Calu3 (cell line): Measurements from ENCODE around the gene RBM33. TPM values are rescaled to one million over a fixed set of nuclear protein-coding genes. Genes with fewer than 3 reads are reported as not detected.

Experiments
- BruUV-seq: library from RNA; stranded (reverse); fragments of 400-500 nt; replicated peaks from 2 replicates; lab custom pipeline; 2021; lab: Mats Ljungman, UMichigan
- CTCF ChIA-PET: fragments of 300-600 bp; sonication (Branson Sonifier 250); formaldehyde crosslinking; loops from one replicate; lab custom pipeline; 2022; ENCODE audit warnings: antibody characterized with exemption; lab: Charles Lee
- DNase-seq: peaks from one replicate; pipeline ENCODE4 v3.0.0; 2022
- H3K27ac Mint-ChIP-seq: one replicate; pipeline ENCODE4 v1.8.0; 2022; ENCODE audit warnings: mixed read lengths; ENCODE audit not compliant: unreplicated experiment
- H3K27me3 Mint-ChIP-seq: one replicate; pipeline ENCODE4 v1.8.0; 2022; ENCODE audit warnings: mixed read lengths; ENCODE audit not compliant: unreplicated experiment
- H3K36me3 Mint-ChIP-seq: one replicate; pipeline ENCODE4 v1.8.0; 2022; ENCODE audit warnings: mild to moderate bottlenecking, moderate library complexity, mixed read lengths; ENCODE audit not compliant: insufficient read depth, unreplicated experiment
- H3K4me1 Mint-ChIP-seq: one replicate; pipeline ENCODE4 v1.8.0; 2022; ENCODE audit warnings: mild to moderate bottlenecking, low read depth, mixed read lengths; ENCODE audit not compliant: unreplicated experiment
- H3K4me3 Mint-ChIP-seq: one replicate; pipeline ENCODE4 v1.8.0; 2022; ENCODE audit warnings: mild to moderate bottlenecking, low read depth, moderate library complexity, mixed read lengths; ENCODE audit not compliant: unreplicated experiment
- H3K9me3 Mint-ChIP-seq: one replicate; pipeline ENCODE4 v1.8.0; 2022; ENCODE audit warnings: low read depth, mixed read lengths; ENCODE audit not compliant: unreplicated experiment
- intact Hi-C: fragments of 100-400 bp; cut with micrococcal nuclease; formaldehyde crosslinking; loops from one replicate; pipeline ENCODE4 v1.10.0; 2022; ENCODE audit not compliant: unreplicated experiment
- total RNA-seq: library from RNA; stranded (reverse); gene quantifications from 2 replicates; pipeline ENCODE4 v1.2.3, GENCODE V29; 2022
- TF ChIP-seq, protein P1 (sequence below): fragments of 200-600 bp; IDR thresholded peaks from one replicate; pipeline ENCODE4 v1.8.0; 2022; ENCODE audit warnings: antibody characterized with exemption; ENCODE audit not compliant: unreplicated experiment

Gene RBM33
- total RNA-seq, 1 experiment from 2014 or later: 82.9 TPM

DNA sequence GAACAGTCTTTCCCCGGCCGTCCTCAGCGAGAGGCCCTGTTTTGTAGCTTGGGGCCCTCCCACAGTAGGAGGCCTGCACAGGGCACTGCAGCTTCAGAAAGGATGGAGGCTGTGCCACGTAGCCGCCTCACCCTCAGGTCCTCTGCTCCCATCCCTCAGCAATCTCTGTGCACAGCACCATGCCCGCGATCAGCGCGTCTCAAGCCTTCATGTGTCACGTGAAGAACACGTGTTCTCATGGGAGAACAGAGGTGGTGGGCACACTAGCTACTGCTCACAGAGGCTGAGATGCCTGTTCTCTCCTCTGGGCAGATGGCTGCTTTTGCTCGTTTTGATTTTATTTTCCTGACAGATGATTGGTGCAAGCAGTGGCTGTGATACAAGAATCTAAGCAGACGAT, 176.3 kb downstream of the RBM33 start:
- Mint-ChIP-seq H3K36me3 (peaks cover 8% of the 10 kb centered on the region), H3K4me1 (peaks cover 27% of the 10 kb centered on the region), H3K4me3 (no peak overlapping the region), H3K9me3 (peaks cover 2% of the 10 kb centered on the region), H3K27ac (no peak overlapping the region), H3K27me3 (no peaks in the 10 kb centered on the region)
- BruUV-seq: no TSS peak
- TF ChIP-seq, protein P1, sequence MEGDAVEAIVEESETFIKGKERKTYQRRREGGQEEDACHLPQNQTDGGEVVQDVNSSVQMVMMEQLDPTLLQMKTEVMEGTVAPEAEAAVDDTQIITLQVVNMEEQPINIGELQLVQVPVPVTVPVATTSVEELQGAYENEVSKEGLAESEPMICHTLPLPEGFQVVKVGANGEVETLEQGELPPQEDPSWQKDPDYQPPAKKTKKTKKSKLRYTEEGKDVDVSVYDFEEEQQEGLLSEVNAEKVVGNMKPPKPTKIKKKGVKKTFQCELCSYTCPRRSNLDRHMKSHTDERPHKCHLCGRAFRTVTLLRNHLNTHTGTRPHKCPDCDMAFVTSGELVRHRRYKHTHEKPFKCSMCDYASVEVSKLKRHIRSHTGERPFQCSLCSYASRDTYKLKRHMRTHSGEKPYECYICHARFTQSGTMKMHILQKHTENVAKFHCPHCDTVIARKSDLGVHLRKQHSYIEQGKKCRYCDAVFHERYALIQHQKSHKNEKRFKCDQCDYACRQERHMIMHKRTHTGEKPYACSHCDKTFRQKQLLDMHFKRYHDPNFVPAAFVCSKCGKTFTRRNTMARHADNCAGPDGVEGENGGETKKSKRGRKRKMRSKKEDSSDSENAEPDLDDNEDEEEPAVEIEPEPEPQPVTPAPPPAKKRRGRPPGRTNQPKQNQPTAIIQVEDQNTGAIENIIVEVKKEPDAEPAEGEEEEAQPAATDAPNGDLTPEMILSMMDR: no peak
- DNase-seq: no peak
- CTCF ChIA-PET: no interaction called here
- intact Hi-C loops: no loop called here

DNA sequence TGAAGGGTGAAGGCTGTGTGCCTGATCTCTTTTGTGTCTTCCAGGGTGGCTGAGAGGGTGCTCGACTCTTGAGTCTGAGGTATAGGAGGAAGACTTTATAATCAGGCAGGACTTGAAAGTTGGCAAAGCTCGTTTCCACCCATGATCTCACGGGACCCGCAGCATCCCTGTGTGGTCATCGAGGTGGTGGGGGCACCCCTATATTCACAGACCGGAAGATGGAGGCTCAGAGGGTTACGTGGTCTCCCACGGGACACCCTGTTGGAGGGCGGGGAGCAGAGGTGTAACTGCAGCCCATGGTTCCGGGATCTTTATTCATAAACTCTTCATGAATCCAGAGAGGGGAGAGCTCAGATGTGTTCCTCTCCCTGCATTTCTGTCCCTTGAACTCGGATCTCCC, 177.4 kb downstream of the RBM33 start:
- H3K4me3 Mint-ChIP-seq: no peak overlapping the region
- H3K9me3 Mint-ChIP-seq: peaks cover 2% of the 10 kb centered on the region
- H3K4me1 Mint-ChIP-seq: peaks cover 25% of the 10 kb centered on the region
- TF ChIP-seq, protein P1: no peak
- intact Hi-C loops: no loop called here
- H3K27ac Mint-ChIP-seq: no peak overlapping the region
- no peak for DNase-seq
- CTCF ChIA-PET: interaction anchor here (0.6 kb wide), 1 partner anchor 14 kb away, joined by 3 read pairs; no protein-coding TSS in a partner anchor
- BruUV-seq: no TSS peak
- H3K27me3 Mint-ChIP-seq: no peaks in the 10 kb centered on the region
- H3K36me3 Mint-ChIP-seq: peaks cover 8% of the 10 kb centered on the region

DNA sequence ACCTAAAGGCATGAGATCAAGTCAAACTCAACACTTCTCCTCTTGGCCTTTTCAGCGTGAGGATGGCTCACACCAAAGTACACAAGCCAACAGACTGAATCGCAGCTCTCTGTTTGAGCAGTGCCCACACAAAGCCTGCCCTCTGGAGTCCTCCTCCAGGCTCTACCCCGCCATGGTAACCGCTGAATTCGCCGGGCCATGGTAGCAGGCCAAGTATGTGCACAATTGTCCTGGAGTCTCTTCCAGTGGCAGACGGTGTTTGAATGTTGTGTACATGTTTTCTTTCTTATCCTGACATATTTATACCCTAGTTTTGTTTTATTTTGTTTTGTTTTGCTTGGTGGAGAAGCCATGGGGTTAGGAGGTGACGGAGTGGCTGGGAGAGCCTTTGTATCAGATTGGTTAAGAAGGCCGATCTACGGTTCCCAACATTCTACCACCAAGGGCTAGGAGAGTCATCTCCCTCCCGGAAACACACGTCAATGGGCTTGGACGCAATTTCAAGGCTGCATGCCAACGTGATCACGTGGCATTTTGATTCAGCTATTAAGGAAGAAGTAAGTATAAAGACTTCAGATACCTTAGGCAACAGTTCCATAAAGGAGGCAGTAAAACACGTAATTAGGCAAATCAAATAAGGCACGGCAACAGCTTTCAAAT, 179.9 kb downstream of the RBM33 start:
- H3K27ac Mint-ChIP-seq: peak overlapping the region; percentile 33
- H3K9me3 Mint-ChIP-seq: peaks cover 2% of the 10 kb centered on the region
- TF ChIP-seq, protein P1: no peak
- H3K36me3 Mint-ChIP-seq: no peaks in the 10 kb centered on the region
- CTCF ChIA-PET: interaction anchor here (0.5 to 1.3 kb wide), 2 partner anchors 13 to 381 kb away, joined by 4 to 5 read pairs; partner anchors contain the start of gene SHH
- intact Hi-C loops: no loop called here
- H3K4me1 Mint-ChIP-seq: peaks cover 16% of the 10 kb centered on the region
- no TSS peak for BruUV-seq
- H3K4me3 Mint-ChIP-seq: no peak overlapping the region
- no peaks in the 10 kb centered on the region for H3K27me3 Mint-ChIP-seq
- DNase-seq: peak; percentile 67

DNA sequence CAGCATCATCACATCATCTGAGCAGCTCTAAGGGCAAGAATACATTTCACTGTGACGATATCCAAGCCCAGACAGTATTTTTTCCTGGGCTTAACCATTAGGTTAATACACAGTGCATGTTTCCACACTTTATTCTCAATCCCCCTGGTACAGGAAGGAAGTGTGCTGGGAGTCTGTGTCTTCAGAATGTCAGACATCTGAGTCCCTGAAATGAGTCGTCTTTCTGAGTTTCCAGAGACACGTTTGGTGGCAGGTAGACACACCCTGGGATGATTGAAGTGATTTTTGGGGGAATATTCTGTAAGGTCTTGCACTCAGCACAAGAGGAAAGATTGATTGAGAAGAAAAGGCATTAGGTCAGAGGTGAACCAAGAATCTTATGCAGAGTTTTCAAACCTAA, 180.9 kb downstream of the RBM33 start:
- DNase-seq: no peak
- CTCF ChIA-PET: interaction anchor here (1.3 kb wide), 1 partner anchor 13 kb away, joined by 5 read pairs; the partner anchor contains the start of gene SHH
- TF ChIP-seq, protein P1: no peak
- intact Hi-C loops: no loop called here
- H3K36me3 Mint-ChIP-seq: no peaks in the 10 kb centered on the region
- H3K4me1 Mint-ChIP-seq: peaks cover 16% of the 10 kb centered on the region
- peaks cover 2% of the 10 kb centered on the region for H3K9me3 Mint-ChIP-seq
- no peaks in the 10 kb centered on the region for H3K27me3 Mint-ChIP-seq
- no peak overlapping the region for H3K27ac Mint-ChIP-seq
- no TSS peak for BruUV-seq
- no peak overlapping the region for H3K4me3 Mint-ChIP-seq
